HG02642 (cell line): ENCODE results near the gene BEST1.
"Not testable (repeated sequence)": the region's sequence is repeated elsewhere in the genome, so short reads cannot be mapped to it uniquely, and the experiment has no call there.

Source experiments
- ATAC-seq: cut with Tn5 transposase; IDR thresholded peaks from one replicate; pipeline ENCODE4 v1.9.1; 2021; ENCODE audit warnings: mild to moderate bottlenecking; ENCODE audit not compliant: unreplicated experiment, poor library complexity

BEST1 gene

GRCh38 chr11:61946894-61947293 lies 3.3 kb upstream of the BEST1 start:
- ATAC-seq = no peak

DNA sequence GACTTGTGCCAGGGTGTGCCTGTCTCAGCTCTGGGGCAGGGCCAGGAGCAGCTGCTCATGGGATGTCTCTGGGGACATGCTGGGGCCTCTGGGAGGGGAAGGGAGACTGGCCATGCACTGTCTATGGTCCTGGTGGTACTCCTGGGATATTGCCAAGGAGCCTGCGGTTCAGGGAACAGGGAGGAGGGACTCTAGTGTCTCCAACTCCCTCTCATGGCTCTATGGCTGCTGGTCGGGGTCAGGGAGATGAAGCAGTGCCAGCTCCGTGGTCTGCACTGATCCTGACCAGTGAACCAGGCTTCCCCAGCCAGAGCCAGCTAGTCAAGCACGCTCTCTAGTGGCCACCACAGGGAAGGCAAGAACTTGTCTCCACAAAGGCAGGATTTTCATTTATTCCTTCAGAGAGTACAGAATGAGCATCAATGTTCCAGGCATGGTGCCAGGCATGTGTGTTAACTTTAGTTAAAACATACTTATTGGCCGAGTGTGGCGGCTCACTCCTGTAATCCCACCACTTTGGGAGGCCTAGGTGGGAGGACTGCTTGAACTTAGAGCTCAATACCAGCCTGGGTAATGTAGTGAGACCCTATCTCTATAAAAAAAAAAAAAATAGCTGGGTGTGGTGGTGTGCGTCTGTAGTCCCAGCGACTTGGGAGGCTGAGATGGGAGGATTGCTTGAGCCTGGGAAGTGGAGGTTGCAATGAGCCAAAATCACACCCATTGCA lies 2.5 kb upstream of the BEST1 start:
- no peak for ATAC-seq

GRCh38 chr11:61948505-61948904 lies 1.6 kb upstream of the BEST1 start:
- ATAC-seq = no peak

GRCh38 chr11:61949169-61950034 lies 749 bp upstream of the BEST1 start:
- no peak for ATAC-seq

GRCh38 chr11:61951484-61952135 lies 1.5 kb downstream of the BEST1 start:
- ATAC-seq = no peak

- no peak for ATAC-seq
Observed at GRCh38 chr11:61952882-61953281, 2.7 kb downstream of the BEST1 start.

DNA sequence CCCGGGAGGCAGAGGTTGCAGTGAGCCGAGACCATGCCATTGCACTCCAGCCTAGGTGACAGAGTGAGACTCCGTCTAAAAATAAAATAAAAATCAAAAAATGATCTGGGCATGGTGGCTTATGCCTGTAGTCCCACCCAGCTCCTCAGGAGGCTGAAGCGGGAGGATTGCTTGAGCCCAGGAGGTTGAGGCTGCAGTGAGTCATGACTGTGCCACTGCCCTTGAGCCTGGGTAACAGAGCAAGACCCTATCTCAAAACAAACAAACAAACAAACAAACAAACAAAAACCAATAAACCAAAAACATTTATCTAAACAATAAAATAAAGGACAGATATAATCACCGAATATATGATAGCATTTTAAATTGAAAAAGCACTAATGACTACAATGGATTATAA lies 3.5 kb downstream of the BEST1 start:
- not testable (repeated sequence) for ATAC-seq

DNA sequence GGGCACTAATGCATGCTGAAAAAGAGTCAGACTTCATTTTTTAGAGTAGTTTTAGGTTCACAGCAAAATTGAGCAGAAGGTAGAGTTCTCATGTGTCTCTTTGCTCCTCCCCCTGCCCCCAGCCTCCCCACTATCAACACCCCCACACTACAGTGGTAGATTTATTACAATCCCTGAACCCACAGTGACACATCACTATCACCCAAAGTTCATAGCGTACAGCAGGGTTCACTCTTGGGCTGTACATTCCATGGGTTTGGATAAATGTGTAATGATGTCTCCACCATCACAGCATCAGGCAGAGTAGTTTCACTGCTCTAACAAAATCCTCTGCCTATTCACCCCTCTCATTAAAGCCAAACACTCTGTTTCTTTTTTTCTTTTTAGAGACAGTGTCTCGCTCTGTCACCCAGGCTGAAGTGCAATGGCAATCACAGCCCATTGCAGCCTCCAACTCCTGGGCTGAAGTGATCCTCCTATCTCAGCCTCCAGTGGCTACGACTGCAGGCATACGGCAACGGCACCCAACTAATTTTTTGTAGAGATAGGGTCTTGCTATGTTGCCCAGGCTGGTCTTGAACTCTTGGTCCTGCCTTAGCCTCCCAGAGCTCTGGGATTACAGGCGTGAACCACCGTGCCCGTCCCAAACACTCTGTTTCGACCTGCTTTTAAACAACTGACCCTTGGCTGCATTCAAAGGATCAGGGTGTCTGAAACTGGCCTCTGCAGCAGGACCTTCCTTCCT lies 4.1 kb downstream of the BEST1 start:
- no peak for ATAC-seq

DNA sequence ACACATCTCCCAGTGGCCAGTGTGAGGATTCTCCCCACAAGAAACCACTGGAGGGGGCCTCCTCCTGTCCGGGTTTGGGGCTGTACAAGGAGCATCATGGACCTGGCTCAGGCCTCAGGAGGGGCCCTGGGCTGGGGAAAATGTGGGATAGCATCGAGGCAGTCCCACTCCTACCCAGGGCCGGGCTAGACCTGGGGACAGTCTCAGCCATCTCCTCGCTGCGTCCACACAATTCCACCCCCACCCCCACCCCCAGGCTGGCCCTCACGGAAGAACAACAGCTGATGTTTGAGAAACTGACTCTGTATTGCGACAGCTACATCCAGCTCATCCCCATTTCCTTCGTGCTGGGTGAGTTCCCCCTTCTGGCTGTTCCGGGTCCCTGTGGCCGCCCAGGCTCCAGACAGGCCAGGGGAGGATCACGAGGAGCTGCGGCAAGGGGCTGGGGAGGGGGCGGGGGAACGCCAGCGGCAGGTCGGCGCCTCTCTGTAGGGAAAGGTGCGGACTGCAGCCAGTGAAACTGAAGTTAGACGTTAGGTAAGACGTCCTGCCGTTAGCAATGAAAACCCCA lies 4.8 kb downstream of the BEST1 start:
- no peak for ATAC-seq

GRCh38 chr11:61955422-61956135 lies 5.4 kb downstream of the BEST1 start:
- ATAC-seq = no peak

DNA sequence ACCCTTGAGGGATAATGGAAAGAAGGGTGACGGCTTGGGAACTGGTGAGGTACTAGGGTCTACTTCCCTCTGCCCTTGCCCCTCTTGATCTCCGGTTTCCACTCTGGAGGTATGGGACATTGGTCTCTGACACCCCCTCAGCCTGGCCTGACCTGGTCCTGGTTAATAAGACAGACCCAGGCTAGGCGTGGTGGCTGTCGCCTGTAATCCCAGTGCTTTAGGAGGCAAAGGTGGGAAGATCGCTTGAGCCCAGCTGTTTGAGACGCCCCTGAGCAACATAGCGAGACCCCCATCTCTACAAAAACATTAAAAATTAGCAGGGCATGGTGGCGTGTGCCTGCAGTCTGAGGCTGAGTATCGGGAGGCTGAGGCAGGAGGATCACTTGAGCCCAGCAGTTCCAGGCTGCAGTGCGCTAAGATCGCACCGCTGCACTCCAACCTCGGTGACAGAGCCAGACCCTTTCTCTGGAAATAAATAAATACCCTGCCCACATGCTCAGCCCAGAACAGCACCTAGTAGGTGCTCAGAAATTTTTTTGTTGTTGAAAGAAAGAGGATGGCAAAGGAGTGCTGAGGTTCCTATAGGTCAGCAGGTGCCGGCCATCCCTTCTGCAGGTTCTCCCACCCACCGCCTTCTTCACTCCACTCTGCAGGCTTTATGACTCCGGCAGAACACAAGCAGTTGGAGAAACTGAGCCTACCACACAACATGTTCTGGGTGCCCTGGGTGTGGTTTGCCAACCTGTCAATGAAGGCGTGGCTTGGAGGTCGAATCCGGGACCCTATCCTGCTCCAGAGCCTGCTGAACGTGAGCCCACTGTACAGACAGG lies 6.3 kb downstream of the BEST1 start:
- no peak for ATAC-seq

DNA sequence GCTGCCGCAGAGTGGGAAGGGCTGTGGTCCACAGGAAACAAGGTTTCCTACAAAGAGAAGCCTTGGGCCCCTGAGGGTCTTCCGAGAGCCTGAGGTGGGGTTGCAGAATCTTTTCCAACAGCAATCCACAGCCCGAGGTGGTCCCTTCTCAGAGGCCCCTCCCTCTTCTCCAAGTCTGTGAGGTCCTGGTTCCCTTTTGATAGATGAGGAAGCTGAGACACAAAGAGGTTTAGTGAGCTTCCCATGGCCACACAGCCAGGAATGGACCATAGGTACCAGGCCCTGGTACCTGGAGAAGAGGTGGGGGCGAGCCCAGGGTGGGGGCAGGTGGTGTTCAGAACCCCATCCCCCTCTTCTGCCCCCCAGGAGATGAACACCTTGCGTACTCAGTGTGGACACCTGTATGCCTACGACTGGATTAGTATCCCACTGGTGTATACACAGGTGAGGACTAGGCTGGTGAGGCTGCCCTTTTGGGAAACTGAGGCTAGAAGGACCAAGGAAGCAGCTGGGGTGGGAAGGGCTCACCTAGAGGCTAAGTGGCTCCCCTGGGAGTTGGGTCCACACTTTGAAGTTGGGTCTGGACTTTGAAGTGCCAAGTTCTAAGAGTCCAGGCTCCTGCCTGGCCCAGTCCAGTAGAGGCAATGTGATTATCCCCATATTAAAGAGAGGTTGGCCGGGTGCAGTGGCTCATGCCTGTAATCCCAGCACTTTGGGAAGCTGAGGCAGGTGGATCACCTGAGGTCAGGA lies 7.0 kb downstream of the BEST1 start:
- no peak for ATAC-seq

DNA sequence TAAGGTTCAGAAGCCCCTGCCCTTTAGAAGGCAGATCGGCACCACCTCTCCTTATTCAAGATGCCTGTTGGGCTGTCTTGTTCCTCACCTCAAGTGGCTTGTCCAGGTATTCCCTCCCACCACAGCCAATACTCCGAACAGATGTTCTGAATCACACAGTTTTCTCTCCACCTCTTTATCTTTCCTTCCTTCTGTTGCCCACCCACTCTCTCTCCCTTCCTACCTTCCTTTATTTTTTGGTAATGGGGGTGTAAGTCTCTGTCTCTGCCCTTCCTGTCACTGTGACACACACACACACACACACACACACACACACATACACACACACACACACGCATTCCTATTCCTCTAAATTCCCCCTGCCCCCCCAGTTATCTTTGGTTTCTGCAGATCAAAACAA lies 8.4 kb downstream of the BEST1 start:
- ATAC-seq = no peak

DNA sequence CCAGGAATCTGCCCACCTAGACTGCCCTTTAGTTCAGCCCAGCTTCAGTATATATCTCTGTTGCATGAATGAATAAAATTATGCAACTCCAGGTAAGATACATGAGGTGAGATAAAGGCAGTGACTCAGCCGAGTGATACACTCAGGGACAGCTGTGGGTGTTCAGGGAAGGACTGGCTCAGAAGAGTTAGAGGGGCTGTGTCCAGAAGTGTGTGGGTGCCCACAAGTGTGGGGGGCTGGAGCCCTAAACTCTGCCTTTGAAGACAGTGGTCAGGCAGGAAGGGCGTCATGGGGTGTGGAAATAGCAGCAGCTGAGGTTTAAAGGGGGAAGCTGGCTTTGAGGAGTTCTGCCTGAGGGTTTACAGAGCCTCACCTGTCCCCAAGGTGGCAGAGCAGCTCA lies 9.0 kb downstream of the BEST1 start:
- no peak for ATAC-seq

DNA sequence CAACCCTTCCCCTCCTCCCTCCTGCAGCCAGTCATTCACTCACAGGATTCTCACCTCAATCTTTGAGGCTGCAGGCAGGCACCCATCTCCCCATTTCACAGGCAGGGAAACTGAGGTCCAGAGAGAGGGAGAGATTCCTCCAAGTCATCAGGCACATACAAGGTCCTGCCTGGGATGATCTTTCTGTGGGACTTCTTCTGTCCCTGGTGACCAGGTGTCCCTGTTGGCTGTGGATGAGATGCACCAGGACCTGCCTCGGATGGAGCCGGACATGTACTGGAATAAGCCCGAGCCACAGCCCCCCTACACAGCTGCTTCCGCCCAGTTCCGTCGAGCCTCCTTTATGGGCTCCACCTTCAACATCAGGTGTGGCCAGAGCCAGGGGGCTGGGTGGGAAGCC lies 9.5 kb downstream of the BEST1 start:
- no peak for ATAC-seq

- ATAC-seq = no peak
Observed at GRCh38 chr11:61960532-61960931, 10.4 kb downstream of the BEST1 start.

DNA sequence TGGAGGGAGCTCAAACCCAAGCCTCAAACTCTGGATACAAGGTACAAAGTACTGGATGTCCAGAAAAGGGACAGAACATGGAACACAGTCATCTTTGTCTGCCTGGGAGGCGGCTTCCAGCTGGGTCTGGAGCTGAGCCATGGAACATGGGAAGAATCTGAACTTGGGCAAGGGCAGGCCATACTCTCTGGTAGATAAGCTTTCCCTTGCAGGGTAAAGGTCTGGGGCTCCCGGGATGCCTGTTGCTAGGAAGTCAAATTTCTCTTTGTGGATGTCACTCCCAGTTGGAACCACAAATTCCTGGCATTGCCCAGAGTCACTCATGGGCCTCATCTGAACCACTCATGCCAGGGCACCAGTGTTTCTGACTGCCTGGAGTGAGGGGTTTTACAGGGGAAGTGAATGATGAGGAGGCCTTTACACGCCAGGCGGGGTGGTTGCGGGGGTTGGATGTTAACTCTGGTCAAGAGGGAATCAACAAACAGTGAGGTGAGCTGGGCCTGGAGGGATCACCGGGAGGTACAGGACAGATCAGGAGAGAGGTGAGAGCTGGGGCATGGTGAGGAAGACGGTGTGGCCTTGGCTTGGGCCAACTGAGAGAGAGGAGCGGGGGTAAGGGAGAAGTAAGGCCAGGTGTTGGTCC lies 11.5 kb downstream of the BEST1 start:
- ATAC-seq = no peak
